Body of pancreas (tissue), 4 donors: ENCODE data around the gene LCN15. TPM values are rescaled to one million over a fixed set of nuclear protein-coding genes. Genes with fewer than 3 reads are reported as not detected.
"Not testable (repeated sequence)": the region's sequence is repeated elsewhere in the genome, so short reads cannot be mapped to it uniquely, and the experiment has no call there.

ENCODE experiments used
- ATAC-seq: fragments of 150-250 bp; one replicate; pipeline ENCODE4 v1.9.1; 2016
- DNase-seq, 4 donors: peaks; one replicate each; pipeline ENCODE4 v3.0.0-alpha.2; 2019
- H3K27ac ChIP-seq, 4 donors: fragments of 200-600 bp; sonication (generic); 1 replicate in 3 of 4; 2 replicates in 1 of 4; pipeline versions ENCODE4 v1.5.1 to v1.6.1; 2016 to 2019; ENCODE audit warnings: mild to moderate bottlenecking in 1 of 4, mixed read lengths in 1 of 4, moderate library complexity in 1 of 4
- H3K27me3 ChIP-seq, 2 donors: fragments of 200-600 bp; sonication (generic); one replicate each; pipeline ENCODE4 v1.6.0; 2016; ENCODE audit warnings: mild to moderate bottlenecking in 1 of 2
- H3K36me3 ChIP-seq, 2 donors: fragments of 200-600 bp; sonication (generic); replicated peaks in 1 of 2; 2 replicates each; pipeline ENCODE4 v1.5.1; 2016; ENCODE audit warnings: low read depth in 2 of 2; ENCODE audit not compliant: insufficient read depth in 1 of 2
- H3K4me1 ChIP-seq: fragments of 200-600 bp; sonication (generic); one replicate; pipeline ENCODE4 v1.6.0; 2016
- H3K4me3 ChIP-seq, 2 donors: fragments of 200-600 bp; sonication (generic); 1 replicate in 1 of 2; 2 replicates in 1 of 2; pipeline ENCODE4 v1.5.1; 2016 to 2019
- H3K9me3 ChIP-seq, 3 donors: fragments of 200-600 bp; sonication (generic); 1 replicate in 2 of 3; 2 replicates in 1 of 3; pipeline ENCODE4 v1.5.1; 2016
- POLR2A ChIP-seq, 3 donors: fragments of 450-650 bp; IDR thresholded peaks; one replicate each; pipeline ENCODE4 v1.6.1; 2016; ENCODE audit warnings: antibody characterized with exemption in 3 of 3, mild to moderate bottlenecking in 2 of 3
- WGBS, 2 donors: methylation state at CpG; one replicate each; pipeline ENCODE4 v1.1.5; 2017; 5-methylcytosine and 5-hydroxymethylcytosine counted together
- intact Hi-C: fragments of 100-400 bp; cut with DNase I; formaldehyde crosslinking; loops from one replicate; pipeline ENCODE4 v1.15.1; 2023
- total RNA-seq, 2 donors: library from RNA; depleted of rRNA; stranded (reverse); fragments of >200 nt; gene quantifications; one replicate each; pipeline ENCODE4 v1.1.0, GENCODE V29; 2016
- TF ChIP-seq, protein P1 (sequence below), 7 experiments: fragments of 450-650 bp in 4 of 7; fragments of 200-600 bp in 3 of 7; sonication (generic) in 3 of 7; IDR thresholded peaks; one replicate each; pipeline ENCODE4 v1.5.1; 2016 to 2019; ENCODE audit warnings: antibody characterized with exemption in 7 of 7

Gene LCN15
- total RNA-seq, 2 donors from 2014 or later = not detected

- DNase-seq (peak; percentile 75 to 92 (median 88)), ATAC-seq (peak; percentile 31)
- peaks cover 57% of the 10 kb centered on the region for H3K4me1 ChIP-seq
- no peaks in the 10 kb centered on the region for H3K27me3 ChIP-seq
- no peaks in the 10 kb centered on the region for H3K36me3 ChIP-seq
- H3K4me3 ChIP-seq = peak overlapping the region in 1 of 2 donors; percentile 3
- TF ChIP-seq, protein P1, sequence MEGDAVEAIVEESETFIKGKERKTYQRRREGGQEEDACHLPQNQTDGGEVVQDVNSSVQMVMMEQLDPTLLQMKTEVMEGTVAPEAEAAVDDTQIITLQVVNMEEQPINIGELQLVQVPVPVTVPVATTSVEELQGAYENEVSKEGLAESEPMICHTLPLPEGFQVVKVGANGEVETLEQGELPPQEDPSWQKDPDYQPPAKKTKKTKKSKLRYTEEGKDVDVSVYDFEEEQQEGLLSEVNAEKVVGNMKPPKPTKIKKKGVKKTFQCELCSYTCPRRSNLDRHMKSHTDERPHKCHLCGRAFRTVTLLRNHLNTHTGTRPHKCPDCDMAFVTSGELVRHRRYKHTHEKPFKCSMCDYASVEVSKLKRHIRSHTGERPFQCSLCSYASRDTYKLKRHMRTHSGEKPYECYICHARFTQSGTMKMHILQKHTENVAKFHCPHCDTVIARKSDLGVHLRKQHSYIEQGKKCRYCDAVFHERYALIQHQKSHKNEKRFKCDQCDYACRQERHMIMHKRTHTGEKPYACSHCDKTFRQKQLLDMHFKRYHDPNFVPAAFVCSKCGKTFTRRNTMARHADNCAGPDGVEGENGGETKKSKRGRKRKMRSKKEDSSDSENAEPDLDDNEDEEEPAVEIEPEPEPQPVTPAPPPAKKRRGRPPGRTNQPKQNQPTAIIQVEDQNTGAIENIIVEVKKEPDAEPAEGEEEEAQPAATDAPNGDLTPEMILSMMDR (IDR thresholded peaks at IDR 0.05) = no peak
- no peak for TF ChIP-seq POLR2A (IDR thresholded peaks at IDR 0.05)
- H3K27ac ChIP-seq = peak overlapping the region; percentile 71 to 87 (median 85)
- no peaks in the 10 kb centered on the region for H3K9me3 ChIP-seq
- intact Hi-C loops = no loop called here
- 0 to 7% methylated on average over 1 to 33 of the region's 35 CpGs for WGBS, 2 donors
Observed at GRCh38 chr9:136799079-136799853, 34.9 kb upstream of the LCN15 start.

- Histone ChIP-seq H3K27ac (peak overlapping the region; percentile 71 to 87 (median 85)), H3K4me3 (no peak overlapping the region), H3K4me1 (peaks cover 57% of the 10 kb centered on the region), H3K9me3 (no peaks in the 10 kb centered on the region), H3K27me3 (no peaks in the 10 kb centered on the region), H3K36me3 (no peaks in the 10 kb centered on the region)
- 41 to 70% methylated on average over 3 to 6 of the region's 6 CpGs for WGBS, 2 donors
- peak in 1 of 4 donors; percentile 18 for DNase-seq
- intact Hi-C loops = no loop called here
- ATAC-seq = no peak
- TF ChIP-seq POLR2A (IDR thresholded peaks at IDR 0.05) = no peak
- TF ChIP-seq, protein P1 (IDR thresholded peaks at IDR 0.05) = no peak
Observed at GRCh38 chr9:136798708-136799078, 34.4 kb upstream of the LCN15 start.

GRCh38 chr9:136796775-136797347 is 32.5 kb upstream of the LCN15 start:
- TF ChIP-seq POLR2A (IDR thresholded peaks at IDR 0.05) = peak in 1 of 3 donors; percentile 20
- H3K4me3 ChIP-seq, ATAC-seq, intact Hi-C loops, H3K27me3 ChIP-seq, H3K9me3 ChIP-seq, H3K36me3 ChIP-seq: not testable (repeated sequence)
- Histone ChIP-seq H3K27ac (peak overlapping the region in 3 of 4 donors; percentile 16 to 63 (median 23)), H3K4me1 (peaks cover 75% of the 10 kb centered on the region)
- 4 to 5% methylated on average over 10 of the region's 10 CpGs for WGBS, 2 donors
- DNase-seq = peak; percentile 17 to 75 (median 52)

- peak within 1 kb of the TSS in 3 of 4 donors; percentile 16 to 63 (median 23) for H3K27ac ChIP-seq
- ATAC-seq (no peak), DNase-seq (no peak)
- peaks cover 77% of the 10 kb centered on the region for H3K4me1 ChIP-seq
- H3K4me3 ChIP-seq = no peak within 1 kb of the TSS
- TF ChIP-seq, protein P1 (IDR thresholded peaks at IDR 0.05) = no peak
- intact Hi-C loops = no loop called here
- H3K36me3 ChIP-seq = no peaks in the 10 kb centered on the region
- WGBS, 2 donors = 38 to 43% methylated on average over 4 to 5 of the region's 5 CpGs
- no peaks in the 10 kb centered on the region for H3K27me3 ChIP-seq
- no peaks in the 10 kb centered on the region for H3K9me3 ChIP-seq
Observed at GRCh38 chr9:136796238-136796774, 32.0 kb upstream of the LCN15 start, which contains the start of gene CCDC183. CCDC183 (plus strand) TSS chr9:136796338; CDS start chr9:136796398, 60 bp downstream.

GRCh38 chr9:136795000-136795348 is 30.7 kb upstream of the LCN15 start:
- H3K27ac ChIP-seq = no peak overlapping the region
- DNase-seq (no peak), ATAC-seq (no peak)
- no peaks in the 10 kb centered on the region for H3K9me3 ChIP-seq
- no peaks in the 10 kb centered on the region for H3K27me3 ChIP-seq
- 71 to 83% methylated on average over 6 of the region's 6 CpGs for WGBS, 2 donors
- peaks cover 72% of the 10 kb centered on the region for H3K4me1 ChIP-seq
- no peaks in the 10 kb centered on the region for H3K36me3 ChIP-seq
- no peak for TF ChIP-seq POLR2A (IDR thresholded peaks at IDR 0.05)
- TF ChIP-seq, protein P1 (IDR thresholded peaks at IDR 0.05) = no peak
- no peak overlapping the region for H3K4me3 ChIP-seq
- intact Hi-C loops = no loop called here
